ENCODE measurements around the gene HIF1A.

Gene HIF1A

GRCh38 chr14:61675291-61675690, 20.0 kb upstream of the HIF1A start:
- no peak overlapping the region for H3K4me2 ChIP-seq
- H3K4me1 ChIP-seq (ENCODE audit: low read depth, poor library complexity, severe bottlenecking) = no peaks in the 10 kb centered on the region
- H4K20me1 ChIP-seq (ENCODE audit: insufficient read depth) = no peaks in the 10 kb centered on the region
- no peak overlapping the region for H2AFZ ChIP-seq (ENCODE audit: low read depth)
- no peak overlapping the region for H3K27ac ChIP-seq
- H3K4me3 ChIP-seq (IDR thresholded peaks at IDR 0.05; ENCODE audit: insufficient read depth, low read depth, low read length) = no peak overlapping the region
- H3K27me3 ChIP-seq (ENCODE audit: insufficient read depth, low read depth) = no peaks in the 10 kb centered on the region
- no peak overlapping the region for H3K9ac ChIP-seq
- H3K36me3 ChIP-seq (ENCODE audit: insufficient read depth) = no peaks in the 10 kb centered on the region
- no peaks in the 10 kb centered on the region for H3K79me2 ChIP-seq (ENCODE audit: insufficient read depth, low read depth)
- no peak for TF ChIP-seq CTCF (conservative IDR thresholded peaks at IDR 0.05; ENCODE audit: low read depth, low read length)

GRCh38 chr14:61677479-61677878, 17.8 kb upstream of the HIF1A start:
- Histone ChIP-seq H3K79me2 (ENCODE audit: insufficient read depth, low read depth) (no peaks in the 10 kb centered on the region), H2AFZ (ENCODE audit: low read depth) (no peak overlapping the region), H3K27me3 (ENCODE audit: insufficient read depth, low read depth) (no peaks in the 10 kb centered on the region), H3K27ac (no peak overlapping the region), H3K36me3 (ENCODE audit: insufficient read depth) (no peaks in the 10 kb centered on the region), H3K4me3 (IDR thresholded peaks at IDR 0.05; ENCODE audit: insufficient read depth, low read depth, low read length) (no peak overlapping the region), H3K4me2 (no peak overlapping the region), H4K20me1 (ENCODE audit: insufficient read depth) (no peaks in the 10 kb centered on the region), H3K9ac (no peak overlapping the region), H3K4me1 (ENCODE audit: low read depth, poor library complexity, severe bottlenecking) (no peaks in the 10 kb centered on the region)
- TF ChIP-seq CTCF (conservative IDR thresholded peaks at IDR 0.05; ENCODE audit: low read depth, low read length) = no peak

- H4K20me1 ChIP-seq (ENCODE audit: insufficient read depth) = no peaks in the 10 kb centered on the region
- TF ChIP-seq CTCF (conservative IDR thresholded peaks at IDR 0.05; ENCODE audit: low read depth, low read length) = no peak
- no peaks in the 10 kb centered on the region for H3K4me1 ChIP-seq (ENCODE audit: low read depth, poor library complexity, severe bottlenecking)
- no peaks in the 10 kb centered on the region for H3K79me2 ChIP-seq (ENCODE audit: insufficient read depth, low read depth)
- no peak overlapping the region for H3K27ac ChIP-seq
- no peak overlapping the region for H2AFZ ChIP-seq (ENCODE audit: low read depth)
- no peaks in the 10 kb centered on the region for H3K36me3 ChIP-seq (ENCODE audit: insufficient read depth)
- no peak overlapping the region for H3K4me3 ChIP-seq (IDR thresholded peaks at IDR 0.05; ENCODE audit: insufficient read depth, low read depth, low read length)
- no peaks in the 10 kb centered on the region for H3K27me3 ChIP-seq (ENCODE audit: insufficient read depth, low read depth)
- no peak overlapping the region for H3K9ac ChIP-seq
- no peak overlapping the region for H3K4me2 ChIP-seq
These were observed 16.3 kb upstream of the HIF1A start for GRCh38 chr14:61678975-61679374.

GRCh38 chr14:61681413-61681812, 13.9 kb upstream of the HIF1A start:
- no peak overlapping the region for H3K9ac ChIP-seq
- no peaks in the 10 kb centered on the region for H3K4me1 ChIP-seq (ENCODE audit: low read depth, poor library complexity, severe bottlenecking)
- no peak overlapping the region for H3K27ac ChIP-seq
- no peak overlapping the region for H3K4me2 ChIP-seq
- TF ChIP-seq CTCF (conservative IDR thresholded peaks at IDR 0.05; ENCODE audit: low read depth, low read length) = no peak
- H4K20me1 ChIP-seq (ENCODE audit: insufficient read depth) = no peaks in the 10 kb centered on the region
- H3K36me3 ChIP-seq (ENCODE audit: insufficient read depth) = no peaks in the 10 kb centered on the region
- no peak overlapping the region for H3K4me3 ChIP-seq (IDR thresholded peaks at IDR 0.05; ENCODE audit: insufficient read depth, low read depth, low read length)
- H3K27me3 ChIP-seq (ENCODE audit: insufficient read depth, low read depth) = no peaks in the 10 kb centered on the region
- H3K79me2 ChIP-seq (ENCODE audit: insufficient read depth, low read depth) = no peaks in the 10 kb centered on the region
- no peak overlapping the region for H2AFZ ChIP-seq (ENCODE audit: low read depth)

- no peak overlapping the region for H3K27ac ChIP-seq
- no peaks in the 10 kb centered on the region for H3K36me3 ChIP-seq (ENCODE audit: insufficient read depth)
- H2AFZ ChIP-seq (ENCODE audit: low read depth) = no peak overlapping the region
- H3K4me1 ChIP-seq (ENCODE audit: low read depth, poor library complexity, severe bottlenecking) = no peaks in the 10 kb centered on the region
- H4K20me1 ChIP-seq (ENCODE audit: insufficient read depth) = no peaks in the 10 kb centered on the region
- no peaks in the 10 kb centered on the region for H3K27me3 ChIP-seq (ENCODE audit: insufficient read depth, low read depth)
- H3K79me2 ChIP-seq (ENCODE audit: insufficient read depth, low read depth) = no peaks in the 10 kb centered on the region
- H3K9ac ChIP-seq = no peak overlapping the region
- no peak overlapping the region for H3K4me3 ChIP-seq (IDR thresholded peaks at IDR 0.05; ENCODE audit: insufficient read depth, low read depth, low read length)
- no peak overlapping the region for H3K4me2 ChIP-seq
- TF ChIP-seq CTCF (conservative IDR thresholded peaks at IDR 0.05; ENCODE audit: low read depth, low read length) = no peak
These were observed 12.2 kb upstream of the HIF1A start for GRCh38 chr14:61683108-61683507.
